HG03520 (cell line): Measurements from ENCODE around the gene LAMA4.
"Not testable (repeated sequence)": the region's sequence is repeated elsewhere in the genome, so short reads cannot be mapped to it uniquely, and the experiment has no call there.

ENCODE experiments used
- ATAC-seq: cut with Tn5 transposase; IDR thresholded peaks from one replicate; pipeline ENCODE4 v1.9.1; 2021; ENCODE audit warnings: mild to moderate bottlenecking, moderate library complexity; ENCODE audit not compliant: unreplicated experiment

Gene LAMA4

GRCh38 chr6:112109262-112109661 is 145.1 kb downstream of the LAMA4 start:
- ATAC-seq: no peak

GRCh38 chr6:112106562-112106961 is 147.8 kb downstream of the LAMA4 start:
- no peak for ATAC-seq

GRCh38 chr6:112106026-112106425 is 148.3 kb downstream of the LAMA4 start:
- ATAC-seq: not testable (repeated sequence)

GRCh38 chr6:112100561-112100960 is 153.8 kb downstream of the LAMA4 start:
- ATAC-seq: no peak

- no peak for ATAC-seq
These were observed 157.5 kb downstream of the LAMA4 start for GRCh38 chr6:112096901-112097300.

GRCh38 chr6:112087916-112088315 is 166.5 kb downstream of the LAMA4 start:
- no peak for ATAC-seq

GRCh38 chr6:112087136-112087911 is 167.0 kb downstream of the LAMA4 start, which contains the start of the genes FAM229B and TUBE1:
FAM229B (plus strand) TSS chr6:112087591; CDS start chr6:112099284, 11,693 bp downstream.
TUBE1 (minus strand) TSS chr6:112087482; CDS start chr6:112087434, 48 bp downstream.
- ATAC-seq: peak; percentile 97

GRCh38 chr6:112086744-112087135 is 167.6 kb downstream of the LAMA4 start:
- peak; percentile 23 for ATAC-seq

GRCh38 chr6:112085286-112086065 is 168.9 kb downstream of the LAMA4 start:
- ATAC-seq: no peak

- no peak for ATAC-seq
These were observed 172.8 kb downstream of the LAMA4 start for GRCh38 chr6:112081569-112081968.

GRCh38 chr6:112066606-112067005 is 187.8 kb downstream of the LAMA4 start:
- ATAC-seq: no peak

GRCh38 chr6:112065426-112065986 is 188.9 kb downstream of the LAMA4 start:
- no peak for ATAC-seq

GRCh38 chr6:112062966-112063365 is 191.4 kb downstream of the LAMA4 start:
- ATAC-seq: no peak

- no peak for ATAC-seq
These were observed 192.8 kb downstream of the LAMA4 start for GRCh38 chr6:112061605-112062004.
